Right atrium auricular region (tissue), 2 donors: ENCODE measurements around the gene CAPZA1. TPM values are rescaled to one million over a fixed set of nuclear protein-coding genes. Genes with fewer than 3 reads are reported as not detected.

Source experiments
- DNase-seq: peaks from one replicate; pipeline ENCODE4 v3.0.0-alpha.2; 2019; ENCODE audit warnings: low spot score
- H3K27ac ChIP-seq, 2 donors: fragments of 200-600 bp; sonication (generic); 1 replicate in 1 of 2; 2 replicates in 1 of 2; pipeline ENCODE4 v1.5.1; 2016 to 2019
- H3K27me3 ChIP-seq, 2 donors: fragments of 200-600 bp; sonication (generic); one replicate each; pipeline versions ENCODE4 v1.5.1 to v1.6.0; 2017 to 2019
- H3K36me3 ChIP-seq: fragments of 200-600 bp; sonication (generic); one replicate; pipeline ENCODE4 v1.5.1; 2016
- H3K4me1 ChIP-seq, 2 donors: fragments of 200-600 bp; sonication (generic); one replicate each; pipeline versions ENCODE4 v1.5.1 to v1.6.0; 2017 to 2019
- H3K4me3 ChIP-seq, 2 donors: fragments of 200-600 bp; sonication (generic); 1 replicate in 1 of 2; 2 replicates in 1 of 2; pipeline ENCODE4 v1.5.1; 2017 to 2019; ENCODE audit warnings: mild to moderate bottlenecking in 1 of 2, moderate library complexity in 1 of 2
- H3K9me3 ChIP-seq, 2 donors: fragments of 200-600 bp; sonication (generic); one replicate each; pipeline ENCODE4 v1.5.1; 2019
- total RNA-seq, 2 donors: library from RNA; depleted of rRNA; stranded (reverse); fragments of >200 nt; gene quantifications; one replicate each; pipeline ENCODE4 v1.1.0, GENCODE V29; 2016
- TF ChIP-seq, protein P1 (sequence below), 2 donors: fragments of 200-600 bp; sonication (generic); IDR thresholded peaks; one replicate each; pipeline ENCODE4 v1.5.1; 2019; ENCODE audit warnings: antibody characterized with exemption in 2 of 2

The CAPZA1 gene
- total RNA-seq, 2 donors from 2014 or later = 29.0 to 46.0 TPM

- peak overlapping the region; percentile 97 to 99 for H3K27ac ChIP-seq
- no peak for DNase-seq
- peaks cover 64% of the 10 kb centered on the region for H3K36me3 ChIP-seq
- H3K9me3 ChIP-seq = no peaks in the 10 kb centered on the region
- H3K27me3 ChIP-seq = no peaks in the 10 kb centered on the region
- H3K4me1 ChIP-seq = peaks cover 0 to 54% of the 10 kb centered on the region in 2 donors
- TF ChIP-seq, protein P1, sequence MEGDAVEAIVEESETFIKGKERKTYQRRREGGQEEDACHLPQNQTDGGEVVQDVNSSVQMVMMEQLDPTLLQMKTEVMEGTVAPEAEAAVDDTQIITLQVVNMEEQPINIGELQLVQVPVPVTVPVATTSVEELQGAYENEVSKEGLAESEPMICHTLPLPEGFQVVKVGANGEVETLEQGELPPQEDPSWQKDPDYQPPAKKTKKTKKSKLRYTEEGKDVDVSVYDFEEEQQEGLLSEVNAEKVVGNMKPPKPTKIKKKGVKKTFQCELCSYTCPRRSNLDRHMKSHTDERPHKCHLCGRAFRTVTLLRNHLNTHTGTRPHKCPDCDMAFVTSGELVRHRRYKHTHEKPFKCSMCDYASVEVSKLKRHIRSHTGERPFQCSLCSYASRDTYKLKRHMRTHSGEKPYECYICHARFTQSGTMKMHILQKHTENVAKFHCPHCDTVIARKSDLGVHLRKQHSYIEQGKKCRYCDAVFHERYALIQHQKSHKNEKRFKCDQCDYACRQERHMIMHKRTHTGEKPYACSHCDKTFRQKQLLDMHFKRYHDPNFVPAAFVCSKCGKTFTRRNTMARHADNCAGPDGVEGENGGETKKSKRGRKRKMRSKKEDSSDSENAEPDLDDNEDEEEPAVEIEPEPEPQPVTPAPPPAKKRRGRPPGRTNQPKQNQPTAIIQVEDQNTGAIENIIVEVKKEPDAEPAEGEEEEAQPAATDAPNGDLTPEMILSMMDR (IDR thresholded peaks at IDR 0.05) = no peak
- no peak overlapping the region for H3K4me3 ChIP-seq
These were observed 78.2 kb downstream of the CAPZA1 start for GRCh38 chr1:112697781-112698201.

DNA sequence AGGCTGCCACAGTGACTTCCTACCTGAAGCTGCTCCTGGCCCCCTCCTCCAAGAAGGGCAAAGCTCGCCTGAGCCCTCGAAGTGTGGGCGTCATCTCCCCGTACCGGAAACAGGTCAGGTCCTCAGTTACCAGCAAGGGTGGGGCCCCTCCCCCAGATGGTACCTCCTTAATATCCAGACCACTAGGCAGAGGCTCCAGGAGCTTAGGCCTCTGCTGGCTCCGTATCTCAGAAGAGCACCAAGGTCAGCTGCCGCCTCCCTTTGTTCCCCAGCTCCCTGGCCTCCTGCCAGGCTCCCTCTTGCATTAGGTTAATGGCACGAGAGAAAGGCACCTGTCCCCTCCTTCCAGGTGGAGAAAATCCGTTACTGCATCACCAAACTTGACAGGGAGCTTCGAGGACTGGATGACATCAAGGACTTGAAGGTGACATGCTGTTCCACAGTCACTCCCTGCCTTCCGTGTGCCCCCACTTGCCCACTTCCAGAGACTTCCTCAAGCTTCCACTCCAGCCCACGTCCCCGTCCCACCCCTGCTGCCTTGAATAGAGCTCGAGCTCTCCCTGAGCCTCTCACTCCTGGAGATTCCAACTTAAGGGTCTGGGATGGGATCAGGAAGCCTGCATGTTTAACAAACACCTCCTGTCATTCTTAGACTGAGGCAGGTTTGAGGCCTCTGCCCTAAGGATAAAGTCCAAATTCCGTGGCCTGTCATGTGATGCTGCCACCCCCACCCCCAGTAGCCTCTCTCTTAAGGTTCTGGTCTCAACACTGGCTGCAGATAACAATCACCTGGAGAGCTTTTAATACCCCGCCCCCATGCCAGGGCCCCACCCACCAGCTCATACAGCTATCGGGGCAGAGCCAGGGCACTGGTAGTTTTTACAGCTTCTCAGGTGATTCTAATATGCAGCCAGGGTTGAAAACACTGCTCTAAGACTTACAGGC is 79.0 kb downstream of the CAPZA1 start:
- peaks cover 0 to 63% of the 10 kb centered on the region in 2 donors for H3K4me1 ChIP-seq
- TF ChIP-seq, protein P1 (IDR thresholded peaks at IDR 0.05) = no peak
- H3K27me3 ChIP-seq = no peaks in the 10 kb centered on the region
- DNase-seq = no peak
- no peaks in the 10 kb centered on the region for H3K9me3 ChIP-seq
- H3K27ac ChIP-seq = peak overlapping the region; percentile 97 to 99
- H3K36me3 ChIP-seq = peaks cover 65% of the 10 kb centered on the region
- H3K4me3 ChIP-seq = no peak overlapping the region

- Histone ChIP-seq H3K4me3 (no peak overlapping the region), H3K27ac (peak overlapping the region; percentile 97 to 99), H3K4me1 (peaks cover 0 to 72% of the 10 kb centered on the region in 2 donors), H3K27me3 (no peaks in the 10 kb centered on the region), H3K9me3 (no peaks in the 10 kb centered on the region), H3K36me3 (peaks cover 57% of the 10 kb centered on the region)
- no peak for DNase-seq
- TF ChIP-seq, protein P1 (IDR thresholded peaks at IDR 0.05) = no peak
These were observed 80.0 kb downstream of the CAPZA1 start for GRCh38 chr1:112699425-112700144.

DNA sequence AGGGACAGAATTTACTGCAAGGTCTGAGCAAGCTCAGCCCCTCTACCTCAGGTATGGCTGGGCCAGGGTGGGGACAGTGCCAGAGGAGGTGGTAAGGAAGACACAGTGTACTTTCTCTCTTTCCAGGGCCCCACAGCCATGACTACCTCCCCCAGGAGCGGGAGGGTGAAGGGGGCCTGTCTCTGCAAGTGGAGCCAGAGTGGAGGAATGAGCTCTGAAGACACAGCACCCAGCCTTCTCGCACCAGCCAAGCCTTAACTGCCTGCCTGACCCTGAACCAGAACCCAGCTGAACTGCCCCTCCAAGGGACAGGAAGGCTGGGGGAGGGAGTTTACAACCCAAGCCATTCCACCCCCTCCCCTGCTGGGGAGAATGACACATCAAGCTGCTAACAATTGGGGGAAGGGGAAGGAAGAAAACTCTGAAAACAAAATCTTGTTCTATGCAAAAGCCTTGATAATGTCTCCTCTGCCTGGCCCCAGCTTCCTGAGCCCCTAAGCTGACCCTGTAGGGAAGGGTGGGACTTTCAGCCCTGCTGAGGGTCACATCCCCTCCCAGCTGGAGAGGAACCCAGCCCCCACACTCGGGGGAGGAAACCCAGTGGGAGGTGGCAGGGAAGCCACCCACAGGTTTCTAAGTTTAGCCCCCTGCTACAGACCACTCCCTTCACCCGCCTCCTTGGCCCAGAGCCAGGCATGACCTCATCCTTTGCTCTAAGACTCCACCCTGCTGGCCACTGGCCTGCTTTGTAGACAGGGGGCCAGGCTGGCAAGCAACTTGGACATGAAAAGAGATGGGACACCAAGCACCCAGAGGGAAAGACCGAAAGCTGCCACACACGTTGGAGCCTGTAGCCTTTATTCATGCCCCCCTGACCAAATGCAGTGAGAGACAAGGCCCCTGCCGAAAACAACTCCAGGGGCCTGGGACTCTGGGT is 80.9 kb downstream of the CAPZA1 start:
- no peaks in the 10 kb centered on the region for H3K27me3 ChIP-seq
- no peaks in the 10 kb centered on the region for H3K9me3 ChIP-seq
- peak; percentile 99 for DNase-seq
- H3K27ac ChIP-seq = peak overlapping the region; percentile 97 to 99
- peaks cover 0 to 82% of the 10 kb centered on the region in 2 donors for H3K4me1 ChIP-seq
- H3K36me3 ChIP-seq = peaks cover 47% of the 10 kb centered on the region
- peak overlapping the region in 1 of 2 donors; percentile 7 for H3K4me3 ChIP-seq
- TF ChIP-seq, protein P1 (IDR thresholded peaks at IDR 0.05) = no peak
